Activated CD8-positive, alpha-beta T cell treated with anti-CD3 and anti-CD28 coated beads for 36 hours (primary cell): ENCODE data around the gene ANKRD18A. TPM values are rescaled to one million over a fixed set of nuclear protein-coding genes. Genes with fewer than 3 reads are reported as not detected.

Source experiments
- ATAC-seq: fragments of 200-7000 bp; cut with Tn5 transposase; one replicate; pipeline ENCODE4 v1.10.0; 2021; ENCODE audit warnings: mild to moderate bottlenecking, moderate library complexity
- CTCF ChIA-PET: fragments of 350-600 bp; sonication (Branson Sonifier 250); formaldehyde crosslinking; loops from one replicate; lab custom pipeline; 2021; ENCODE audit warnings: antibody characterized with exemption; lab: Charles Lee
- POLR2A ChIA-PET: fragments of 350-600 bp; sonication (Branson Sonifier 250); formaldehyde crosslinking; loops from one replicate; lab custom pipeline; 2021; ENCODE audit warnings: antibody characterized with exemption; lab: Charles Lee
- DNase-seq: peaks from one replicate; pipeline ENCODE4 v3.0.0-alpha.2; 2020
- H3K27ac Mint-ChIP-seq: one replicate; pipeline ENCODE4 v1.8.0; 2021; ENCODE audit warnings: mild to moderate bottlenecking, mixed read lengths
- H3K27me3 Mint-ChIP-seq: one replicate; pipeline ENCODE4 v1.8.0; 2021; ENCODE audit warnings: mixed read lengths
- H3K36me3 Mint-ChIP-seq: one replicate; pipeline ENCODE4 v1.8.0; 2021; ENCODE audit warnings: low read depth, mixed read lengths
- H3K4me1 Mint-ChIP-seq: one replicate; pipeline ENCODE4 v1.8.0; 2021; ENCODE audit warnings: low read depth, mixed read lengths
- H3K4me3 Mint-ChIP-seq: one replicate; pipeline ENCODE4 v1.8.0; 2021; ENCODE audit warnings: mild to moderate bottlenecking, moderate library complexity, mixed read lengths
- H3K9me3 Mint-ChIP-seq: one replicate; pipeline ENCODE4 v1.8.0; 2021; ENCODE audit warnings: mixed read lengths
- CTCF ChIP-seq: fragments of 200-600 bp; IDR thresholded peaks from one replicate; pipeline ENCODE4 v1.8.0; 2022; ENCODE audit warnings: antibody characterized with exemption, mild to moderate bottlenecking
- intact Hi-C: fragments of 100-400 bp; cut with micrococcal nuclease; formaldehyde crosslinking; loops from one replicate; pipeline ENCODE4 v1.10.0; 2022
- total RNA-seq, 2 experiments: library from RNA; stranded (reverse); gene quantifications; one replicate each; pipeline ENCODE4 v1.2.3, GENCODE V29; 2021

The ANKRD18A gene
- total RNA-seq = 1 to 10 TPM in 1 of 2 experiments, under 1 TPM in 1; 0.85 to 2.3 TPM

- Mint-ChIP-seq H3K9me3 (peaks cover 5% of the 10 kb centered on the region), H3K36me3 (peaks cover 2% of the 10 kb centered on the region), H3K4me1 (peaks cover 8% of the 10 kb centered on the region), H3K27ac (peak within 1 kb of the TSS; percentile 71), H3K27me3 (peaks cover 45% of the 10 kb centered on the region), H3K4me3 (peak within 1 kb of the TSS; percentile 78)
- POLR2A ChIA-PET = no interaction called here
- peak; percentile 53 for TF ChIP-seq CTCF
- CTCF ChIA-PET = interaction anchor here (0.8 to 2.2 kb wide), 3 partner anchors 20 to 227 kb away, joined by 3 to 8 read pairs (median 3); no protein-coding TSS in a partner anchor
- DNase-seq (peak; percentile 81), ATAC-seq (peak; percentile 86)
- intact Hi-C loops = no loop called here
Observed at GRCh38 chr9:38620483-38621433, at the start of gene ANKRD18A. Gene ANKRD18A (minus strand): TSS chr9:38620596. CDS start chr9:38620285, 311 bp downstream.

GRCh38 chr9:38668791-38669466 is 48.5 kb upstream of the ANKRD18A start:
- ATAC-seq (no peak), DNase-seq (no peak)
- no peaks in the 10 kb centered on the region for H3K36me3 Mint-ChIP-seq
- H3K27me3 Mint-ChIP-seq = peaks cover 9% of the 10 kb centered on the region
- H3K27ac Mint-ChIP-seq = no peak overlapping the region
- POLR2A ChIA-PET = no interaction called here
- CTCF ChIA-PET = no interaction called here
- peaks cover 8% of the 10 kb centered on the region for H3K4me1 Mint-ChIP-seq
- intact Hi-C loops = loop anchor here (10.0 kb wide), 1 partner anchor 66 kb away; no protein-coding TSS in a partner anchor
- no peaks in the 10 kb centered on the region for H3K9me3 Mint-ChIP-seq
- TF ChIP-seq CTCF = no peak
- H3K4me3 Mint-ChIP-seq = no peak overlapping the region

- Mint-ChIP-seq H3K4me3 (no peak overlapping the region), H3K9me3 (no peaks in the 10 kb centered on the region), H3K27me3 (peaks cover 14% of the 10 kb centered on the region), H3K4me1 (no peaks in the 10 kb centered on the region), H3K36me3 (no peaks in the 10 kb centered on the region), H3K27ac (no peak overlapping the region)
- CTCF ChIA-PET = no interaction called here
- TF ChIP-seq CTCF = no peak
- intact Hi-C loops = loop anchor here (10.0 kb wide), 1 partner anchor 72 kb away; no protein-coding TSS in a partner anchor
- ATAC-seq (no peak), DNase-seq (no peak)
- POLR2A ChIA-PET = no interaction called here
Observed at GRCh38 chr9:38662763-38663593, 42.6 kb upstream of the ANKRD18A start.

DNA sequence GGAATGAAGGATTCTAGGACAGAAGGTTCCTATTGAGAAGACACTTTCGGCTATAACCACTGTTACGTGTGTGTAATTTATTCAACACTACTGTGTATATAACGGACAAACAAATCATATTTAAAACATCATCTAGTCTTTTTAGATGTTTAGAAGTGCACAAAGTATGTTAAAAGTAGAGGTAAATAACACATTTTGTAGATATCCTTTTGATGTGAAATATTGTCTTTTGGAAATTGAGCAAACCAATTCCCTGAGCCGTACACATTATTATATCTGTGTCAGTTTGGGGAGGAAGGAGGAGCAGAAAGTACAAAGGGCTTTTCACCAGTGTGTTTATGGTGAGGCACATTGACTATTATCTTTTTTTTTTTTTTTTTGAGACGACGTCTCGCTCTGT is 39.1 kb upstream of the ANKRD18A start:
- Mint-ChIP-seq H3K9me3 (no peaks in the 10 kb centered on the region), H3K4me1 (no peaks in the 10 kb centered on the region), H3K4me3 (no peak overlapping the region), H3K36me3 (no peaks in the 10 kb centered on the region), H3K27ac (no peak overlapping the region), H3K27me3 (peaks cover 14% of the 10 kb centered on the region)
- CTCF ChIA-PET = no interaction called here
- POLR2A ChIA-PET = no interaction called here
- no peak for TF ChIP-seq CTCF
- intact Hi-C loops = loop anchor here (10.0 kb wide), 1 partner anchor 45 kb away; no protein-coding TSS in a partner anchor
- ATAC-seq = no peak
- DNase-seq = no peak
